ENCODE data around the gene KLHL29.

DNA sequence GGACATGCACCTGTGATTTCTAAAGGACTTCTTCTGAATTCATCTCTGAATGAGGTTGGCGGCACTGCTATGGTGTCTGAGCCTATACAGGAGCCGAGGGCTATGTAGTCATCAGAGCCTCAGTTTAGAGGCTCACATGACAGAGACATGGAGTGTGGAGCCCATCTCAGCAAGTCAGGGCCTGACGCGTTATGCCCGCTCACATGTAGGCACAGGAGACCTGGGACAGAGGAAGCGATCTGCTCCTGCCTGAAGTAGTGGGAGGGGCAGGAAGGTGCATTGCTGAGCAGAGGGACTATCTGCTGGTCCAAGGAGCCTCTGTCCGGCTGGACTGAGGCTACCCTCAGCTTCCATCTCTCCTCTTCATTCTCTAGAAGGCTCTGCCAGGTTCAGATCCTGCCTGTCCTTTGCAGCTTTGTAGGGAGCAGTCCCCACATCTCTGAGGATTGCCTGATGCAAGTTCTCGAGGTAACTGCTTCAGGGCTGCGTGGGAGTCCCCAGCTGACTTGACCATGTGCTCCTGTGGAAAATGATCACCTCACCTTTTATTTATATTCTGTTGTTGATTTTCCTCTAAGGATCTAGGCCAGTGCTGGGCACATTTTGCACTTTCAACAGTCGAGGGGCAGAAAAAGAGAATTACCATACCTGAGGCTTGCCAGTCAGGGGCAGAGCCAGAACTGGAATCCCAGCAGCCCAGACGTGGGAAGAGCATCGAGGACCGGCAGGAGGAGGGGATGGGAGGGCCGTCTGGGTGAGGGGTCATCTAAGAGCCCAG lies 16.6 kb downstream of the KLHL29 start:
- TF ChIP-seq JUNB (IDR thresholded peaks at IDR 0.05; ENCODE audit: unreplicated experiment) (no peak), STAT1 (IDR thresholded peaks at IDR 0.05; ENCODE audit: unreplicated experiment) (no peak), EZH2 (IDR thresholded peaks at IDR 0.05; ENCODE audit: low read depth, unreplicated experiment) (no peak), POLR2AphosphoS5 (IDR thresholded peaks at IDR 0.05; ENCODE audit: low read depth) (no peak), ZNF331 (CRISPR knock-in tag; IDR thresholded peaks at IDR 0.05; ENCODE audit: low read depth) (no peak), EZH2phosphoT487 (IDR thresholded peaks at IDR 0.05; ENCODE audit: unreplicated experiment) (no peak), ZNF114 (CRISPR knock-in tag; IDR thresholded peaks at IDR 0.05) (no peak), CREB1 (CRISPR knock-in tag; IDR thresholded peaks at IDR 0.05; ENCODE audit: low read depth) (no peak)
- TF ChIP-seq, protein P1, sequence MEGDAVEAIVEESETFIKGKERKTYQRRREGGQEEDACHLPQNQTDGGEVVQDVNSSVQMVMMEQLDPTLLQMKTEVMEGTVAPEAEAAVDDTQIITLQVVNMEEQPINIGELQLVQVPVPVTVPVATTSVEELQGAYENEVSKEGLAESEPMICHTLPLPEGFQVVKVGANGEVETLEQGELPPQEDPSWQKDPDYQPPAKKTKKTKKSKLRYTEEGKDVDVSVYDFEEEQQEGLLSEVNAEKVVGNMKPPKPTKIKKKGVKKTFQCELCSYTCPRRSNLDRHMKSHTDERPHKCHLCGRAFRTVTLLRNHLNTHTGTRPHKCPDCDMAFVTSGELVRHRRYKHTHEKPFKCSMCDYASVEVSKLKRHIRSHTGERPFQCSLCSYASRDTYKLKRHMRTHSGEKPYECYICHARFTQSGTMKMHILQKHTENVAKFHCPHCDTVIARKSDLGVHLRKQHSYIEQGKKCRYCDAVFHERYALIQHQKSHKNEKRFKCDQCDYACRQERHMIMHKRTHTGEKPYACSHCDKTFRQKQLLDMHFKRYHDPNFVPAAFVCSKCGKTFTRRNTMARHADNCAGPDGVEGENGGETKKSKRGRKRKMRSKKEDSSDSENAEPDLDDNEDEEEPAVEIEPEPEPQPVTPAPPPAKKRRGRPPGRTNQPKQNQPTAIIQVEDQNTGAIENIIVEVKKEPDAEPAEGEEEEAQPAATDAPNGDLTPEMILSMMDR (conservative IDR thresholded peaks at IDR 0.05; ENCODE audit: low read depth in 2 of 2), result no peak
- TF ChIP-seq, protein P2, sequence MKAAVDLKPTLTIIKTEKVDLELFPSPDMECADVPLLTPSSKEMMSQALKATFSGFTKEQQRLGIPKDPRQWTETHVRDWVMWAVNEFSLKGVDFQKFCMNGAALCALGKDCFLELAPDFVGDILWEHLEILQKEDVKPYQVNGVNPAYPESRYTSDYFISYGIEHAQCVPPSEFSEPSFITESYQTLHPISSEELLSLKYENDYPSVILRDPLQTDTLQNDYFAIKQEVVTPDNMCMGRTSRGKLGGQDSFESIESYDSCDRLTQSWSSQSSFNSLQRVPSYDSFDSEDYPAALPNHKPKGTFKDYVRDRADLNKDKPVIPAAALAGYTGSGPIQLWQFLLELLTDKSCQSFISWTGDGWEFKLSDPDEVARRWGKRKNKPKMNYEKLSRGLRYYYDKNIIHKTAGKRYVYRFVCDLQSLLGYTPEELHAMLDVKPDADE (IDR thresholded peaks at IDR 0.05), result no peak
- TF ChIP-seq, protein P3, sequence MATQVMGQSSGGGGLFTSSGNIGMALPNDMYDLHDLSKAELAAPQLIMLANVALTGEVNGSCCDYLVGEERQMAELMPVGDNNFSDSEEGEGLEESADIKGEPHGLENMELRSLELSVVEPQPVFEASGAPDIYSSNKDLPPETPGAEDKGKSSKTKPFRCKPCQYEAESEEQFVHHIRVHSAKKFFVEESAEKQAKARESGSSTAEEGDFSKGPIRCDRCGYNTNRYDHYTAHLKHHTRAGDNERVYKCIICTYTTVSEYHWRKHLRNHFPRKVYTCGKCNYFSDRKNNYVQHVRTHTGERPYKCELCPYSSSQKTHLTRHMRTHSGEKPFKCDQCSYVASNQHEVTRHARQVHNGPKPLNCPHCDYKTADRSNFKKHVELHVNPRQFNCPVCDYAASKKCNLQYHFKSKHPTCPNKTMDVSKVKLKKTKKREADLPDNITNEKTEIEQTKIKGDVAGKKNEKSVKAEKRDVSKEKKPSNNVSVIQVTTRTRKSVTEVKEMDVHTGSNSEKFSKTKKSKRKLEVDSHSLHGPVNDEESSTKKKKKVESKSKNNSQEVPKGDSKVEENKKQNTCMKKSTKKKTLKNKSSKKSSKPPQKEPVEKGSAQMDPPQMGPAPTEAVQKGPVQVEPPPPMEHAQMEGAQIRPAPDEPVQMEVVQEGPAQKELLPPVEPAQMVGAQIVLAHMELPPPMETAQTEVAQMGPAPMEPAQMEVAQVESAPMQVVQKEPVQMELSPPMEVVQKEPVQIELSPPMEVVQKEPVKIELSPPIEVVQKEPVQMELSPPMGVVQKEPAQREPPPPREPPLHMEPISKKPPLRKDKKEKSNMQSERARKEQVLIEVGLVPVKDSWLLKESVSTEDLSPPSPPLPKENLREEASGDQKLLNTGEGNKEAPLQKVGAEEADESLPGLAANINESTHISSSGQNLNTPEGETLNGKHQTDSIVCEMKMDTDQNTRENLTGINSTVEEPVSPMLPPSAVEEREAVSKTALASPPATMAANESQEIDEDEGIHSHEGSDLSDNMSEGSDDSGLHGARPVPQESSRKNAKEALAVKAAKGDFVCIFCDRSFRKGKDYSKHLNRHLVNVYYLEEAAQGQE (IDR thresholded peaks at IDR 0.05; ENCODE audit: unreplicated experiment), result no peak
